Cardiac fibroblast (primary cell): ENCODE results near the gene BAZ2B.

Source experiments
- DNase-seq, 2 donors: peaks; one replicate each; pipeline versions ENCODE4 v3.0.0 to v3.0.0-alpha.2; 2010; ENCODE audit warnings: low read depth in 2 of 2
- H3K4me3 ChIP-seq, 2 donors: replicated peaks in 1 of 2; 1 replicate in 1 of 2; 2 replicates in 1 of 2; pipeline ENCODE4 v1.5.1; 2011; ENCODE audit warnings: low read depth in 2 of 2, low read length in 2 of 2, mild to moderate bottlenecking in 2 of 2, moderate library complexity in 1 of 2
- TF ChIP-seq, protein P1 (sequence below): IDR thresholded peaks from one replicate; pipeline ENCODE4 v1.5.1; 2011; ENCODE audit warnings: low read depth, mild to moderate bottlenecking, low read length, inconsistent platforms

Gene BAZ2B

GRCh38 chr2:159650574-159650973 is 34.2 kb upstream of the BAZ2B start:
- TF ChIP-seq, protein P1, sequence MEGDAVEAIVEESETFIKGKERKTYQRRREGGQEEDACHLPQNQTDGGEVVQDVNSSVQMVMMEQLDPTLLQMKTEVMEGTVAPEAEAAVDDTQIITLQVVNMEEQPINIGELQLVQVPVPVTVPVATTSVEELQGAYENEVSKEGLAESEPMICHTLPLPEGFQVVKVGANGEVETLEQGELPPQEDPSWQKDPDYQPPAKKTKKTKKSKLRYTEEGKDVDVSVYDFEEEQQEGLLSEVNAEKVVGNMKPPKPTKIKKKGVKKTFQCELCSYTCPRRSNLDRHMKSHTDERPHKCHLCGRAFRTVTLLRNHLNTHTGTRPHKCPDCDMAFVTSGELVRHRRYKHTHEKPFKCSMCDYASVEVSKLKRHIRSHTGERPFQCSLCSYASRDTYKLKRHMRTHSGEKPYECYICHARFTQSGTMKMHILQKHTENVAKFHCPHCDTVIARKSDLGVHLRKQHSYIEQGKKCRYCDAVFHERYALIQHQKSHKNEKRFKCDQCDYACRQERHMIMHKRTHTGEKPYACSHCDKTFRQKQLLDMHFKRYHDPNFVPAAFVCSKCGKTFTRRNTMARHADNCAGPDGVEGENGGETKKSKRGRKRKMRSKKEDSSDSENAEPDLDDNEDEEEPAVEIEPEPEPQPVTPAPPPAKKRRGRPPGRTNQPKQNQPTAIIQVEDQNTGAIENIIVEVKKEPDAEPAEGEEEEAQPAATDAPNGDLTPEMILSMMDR, result no peak
- no peak overlapping the region for H3K4me3 ChIP-seq
- DNase-seq, result no peak

- TF ChIP-seq, protein P1, result no peak
- no peak overlapping the region for H3K4me3 ChIP-seq
- DNase-seq, result no peak
Measured at GRCh38 chr2:159648643-159649042, 32.3 kb upstream of the BAZ2B start.

DNA sequence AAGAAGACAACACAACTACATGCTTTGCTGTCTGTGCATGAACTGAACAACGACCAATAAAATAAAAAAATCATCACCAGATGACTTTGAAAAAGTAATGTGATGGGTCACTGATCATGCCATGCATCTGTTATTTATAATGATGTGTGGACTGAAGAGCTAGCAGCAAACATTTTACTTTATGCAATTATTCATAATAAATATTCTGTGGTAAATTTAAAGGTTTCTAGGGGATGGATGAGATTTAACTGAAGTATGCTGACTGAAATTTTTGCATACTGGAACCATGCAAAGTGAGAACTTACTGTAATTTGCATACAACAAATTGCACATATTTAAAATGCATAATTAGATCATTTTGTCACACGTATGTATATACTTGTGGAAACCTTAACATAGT is 31.3 kb upstream of the BAZ2B start:
- no peak for DNase-seq
- TF ChIP-seq, protein P1, result no peak
- no peak overlapping the region for H3K4me3 ChIP-seq

GRCh38 chr2:159640176-159640575 is 23.8 kb upstream of the BAZ2B start:
- DNase-seq, result peak in 1 of 2 donors; percentile 33
- H3K4me3 ChIP-seq, result no peak overlapping the region
- TF ChIP-seq, protein P1, result no peak

DNA sequence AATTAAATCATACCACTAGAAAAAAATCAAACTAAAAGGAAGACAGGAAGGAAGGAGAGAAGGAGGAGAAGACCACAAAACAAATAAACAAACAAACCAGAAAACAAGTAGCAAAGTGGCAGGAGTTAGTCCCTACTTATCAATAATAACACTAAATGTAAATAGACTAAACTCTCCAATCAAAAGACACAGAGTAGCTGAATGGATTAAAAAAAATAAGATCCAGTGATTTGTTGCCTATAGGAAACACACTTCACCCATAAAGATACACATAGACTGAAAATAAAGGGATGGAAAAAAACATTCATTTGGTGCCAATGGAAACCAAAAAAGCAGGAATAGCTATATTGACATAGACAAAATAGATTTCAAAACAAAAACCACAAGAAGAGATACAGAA is 23.4 kb upstream of the BAZ2B start:
- peak in 1 of 2 donors; percentile 1 for DNase-seq
- TF ChIP-seq, protein P1, result no peak

DNA sequence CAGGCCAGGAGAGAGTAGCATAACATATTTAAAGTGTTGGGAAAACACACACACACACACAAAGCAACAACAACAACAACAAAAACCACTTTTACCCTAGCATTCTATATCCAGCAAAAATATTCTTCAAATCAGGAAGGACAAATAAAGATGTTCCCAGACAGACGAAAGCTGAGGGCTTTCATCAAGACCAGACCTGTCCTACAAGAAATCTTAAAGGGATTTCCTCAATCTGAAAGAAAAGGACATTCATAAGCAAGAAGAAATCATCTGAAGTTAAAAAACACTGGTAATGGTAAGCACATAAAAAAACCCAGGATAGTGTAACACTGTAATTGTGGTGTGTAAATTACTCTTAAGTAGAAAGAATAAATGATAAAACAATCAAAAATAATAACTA is 22.7 kb upstream of the BAZ2B start:
- no peak for DNase-seq
- H3K4me3 ChIP-seq, result no peak overlapping the region
- TF ChIP-seq, protein P1, result no peak

More for the DNA sequence above, 23.4 kb upstream of the BAZ2B start:
- H3K4me3 ChIP-seq, result no peak overlapping the region

- peak; percentile 78 to 98 for DNase-seq
- H3K4me3 ChIP-seq, result no peak overlapping the region
- TF ChIP-seq, protein P1, result no peak
Measured at GRCh38 chr2:159637988-159638501, 21.7 kb upstream of the BAZ2B start.
